ENCODE data around the gene SPOCK1. TPM values are rescaled to one million over a fixed set of nuclear protein-coding genes. Genes with fewer than 3 reads are reported as not detected.
A peak's percentile ranks its signal among the peaks of the same experiment; 100 is the strongest.

Gene SPOCK1
- total RNA-seq, 4 donors from 2014 or later, result 22.7 to 117 (median 41.8) TPM

GRCh38 chr5:137156180-137156579, 342.9 kb downstream of the SPOCK1 start:
- no peak for ATAC-seq (ENCODE audit: low FRiP score)
- no peak for TF ChIP-seq CTCF (IDR thresholded peaks at IDR 0.05)
- no peak for DNase-seq (ENCODE audit: low spot score)

- DNase-seq (ENCODE audit: low spot score), result no peak
- no peak for TF ChIP-seq CTCF (IDR thresholded peaks at IDR 0.05)
- no peak for ATAC-seq (ENCODE audit: low FRiP score)
These were observed 343.7 kb downstream of the SPOCK1 start for GRCh38 chr5:137155261-137156000.

GRCh38 chr5:137152616-137153015, 346.5 kb downstream of the SPOCK1 start:
- no peak for TF ChIP-seq CTCF (IDR thresholded peaks at IDR 0.05)
- ATAC-seq (ENCODE audit: low FRiP score), result no peak
- no peak for DNase-seq (ENCODE audit: low spot score)

GRCh38 chr5:137148655-137149054, 350.5 kb downstream of the SPOCK1 start:
- ATAC-seq (ENCODE audit: low FRiP score), result no peak
- TF ChIP-seq CTCF (IDR thresholded peaks at IDR 0.05), result no peak
- no peak for DNase-seq (ENCODE audit: low spot score)

- no peak for ATAC-seq (ENCODE audit: low FRiP score)
- DNase-seq (ENCODE audit: low spot score), result no peak
- no peak for TF ChIP-seq CTCF (IDR thresholded peaks at IDR 0.05)
These were observed 351.0 kb downstream of the SPOCK1 start for GRCh38 chr5:137148159-137148558.

- TF ChIP-seq CTCF (IDR thresholded peaks at IDR 0.05), result no peak
- DNase-seq (ENCODE audit: low spot score) (no peak), ATAC-seq (ENCODE audit: low FRiP score) (no peak)
These were observed 351.8 kb downstream of the SPOCK1 start for GRCh38 chr5:137147346-137147745.

- DNase-seq (ENCODE audit: low spot score), result no peak
- ATAC-seq (ENCODE audit: low FRiP score), result peak; percentile 85
- TF ChIP-seq CTCF (IDR thresholded peaks at IDR 0.05), result no peak
These were observed 352.7 kb downstream of the SPOCK1 start for GRCh38 chr5:137146402-137146890.

Data from omental fat pad (tissue), 4 donors.